ENCODE measurements around the gene TMEM259.

The TMEM259 gene

DNA sequence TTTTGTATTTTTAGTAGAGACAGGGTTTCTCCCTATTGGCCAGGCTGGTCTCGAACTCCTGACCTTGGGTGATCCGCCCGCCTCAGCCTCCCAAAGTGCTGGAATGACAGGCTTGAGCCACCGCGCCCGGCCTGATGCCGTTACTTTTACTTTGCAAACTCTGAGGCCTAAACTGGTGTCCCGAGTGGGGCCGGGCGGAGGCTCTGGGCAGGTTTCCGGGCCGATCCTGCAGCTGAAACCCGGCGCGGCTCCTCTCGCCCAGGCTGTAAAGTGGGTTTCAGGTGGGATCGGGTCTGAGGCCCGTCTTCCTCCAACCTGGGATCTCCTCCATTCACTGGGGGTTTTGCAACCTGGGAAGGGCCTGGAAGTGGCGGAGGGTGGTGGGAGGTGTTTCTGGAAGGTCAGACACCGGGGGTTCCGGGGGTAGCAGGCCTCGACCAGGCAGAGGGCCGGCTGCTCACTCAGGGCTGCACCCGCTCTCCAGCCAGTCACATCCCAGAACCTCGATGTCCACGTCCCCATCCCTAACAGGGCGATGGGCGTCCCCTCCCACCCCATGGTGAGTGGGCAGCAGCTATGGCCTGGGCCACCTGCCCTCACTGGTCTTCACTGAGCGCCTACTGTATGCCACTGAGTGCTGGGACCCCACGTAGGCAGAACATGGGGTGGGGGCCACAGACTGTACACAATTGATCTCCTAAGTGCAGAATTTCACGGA lies 58.1 kb downstream of the TMEM259 start:
- DNase-seq (ENCODE audit: low read depth in 2 of 2), result no peak

DNA sequence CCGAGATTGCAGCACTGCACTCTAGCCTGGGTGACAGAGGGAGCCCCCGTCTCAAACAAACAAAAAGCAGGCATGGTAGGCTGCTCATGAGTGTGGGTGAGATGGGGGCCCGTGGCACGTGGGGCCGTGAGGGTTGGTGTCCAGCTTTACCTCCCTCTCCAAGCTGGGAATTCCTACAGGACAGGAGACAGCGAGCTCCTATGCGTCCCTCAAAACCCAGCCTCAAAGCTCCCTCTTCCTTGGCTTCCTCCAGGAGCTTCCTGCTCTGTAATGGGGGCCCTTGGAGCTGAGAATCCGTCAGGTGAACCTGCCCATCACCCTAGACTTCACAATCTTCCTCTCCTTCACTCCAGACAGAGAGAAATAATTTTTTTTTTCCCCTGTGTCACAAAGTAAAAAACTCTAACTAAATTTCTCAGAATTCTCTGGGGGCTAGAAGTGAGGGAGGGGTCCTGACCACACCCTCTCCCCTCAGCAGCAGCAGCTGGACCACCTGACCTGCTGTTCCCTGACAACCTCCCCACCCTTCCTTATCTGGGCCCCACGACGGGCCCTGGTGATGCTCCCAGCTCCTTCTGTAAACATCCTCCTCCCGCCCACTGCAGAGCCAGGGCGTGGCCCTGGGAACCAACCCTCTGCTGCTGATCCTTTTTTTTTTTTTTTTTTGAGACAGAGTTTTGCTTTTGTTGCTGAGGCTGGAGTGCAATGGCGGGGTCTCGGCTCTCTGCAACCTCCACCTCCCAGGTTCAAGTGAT lies 58.9 kb downstream of the TMEM259 start:
- DNase-seq (ENCODE audit: low read depth in 2 of 2), result no peak

DNA sequence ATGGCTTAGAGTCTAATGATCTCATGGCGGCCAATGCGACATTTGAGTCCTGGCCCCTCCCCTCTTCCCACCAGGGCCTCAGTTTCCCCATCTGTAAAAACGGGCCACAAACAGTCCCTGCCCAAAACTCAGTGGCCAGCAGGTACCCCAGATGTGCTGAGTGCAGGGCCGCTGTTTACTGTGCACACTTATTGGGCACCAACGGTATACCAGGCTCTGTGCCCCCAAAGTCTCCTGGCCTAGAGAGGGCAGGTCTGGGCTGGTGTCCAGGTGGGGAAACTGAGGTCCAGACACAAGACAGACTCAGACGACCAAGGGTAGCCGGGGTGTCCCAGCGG lies 60.4 kb downstream of the TMEM259 start:
- DNase-seq (ENCODE audit: low read depth in 2 of 2), result no peak

DNA sequence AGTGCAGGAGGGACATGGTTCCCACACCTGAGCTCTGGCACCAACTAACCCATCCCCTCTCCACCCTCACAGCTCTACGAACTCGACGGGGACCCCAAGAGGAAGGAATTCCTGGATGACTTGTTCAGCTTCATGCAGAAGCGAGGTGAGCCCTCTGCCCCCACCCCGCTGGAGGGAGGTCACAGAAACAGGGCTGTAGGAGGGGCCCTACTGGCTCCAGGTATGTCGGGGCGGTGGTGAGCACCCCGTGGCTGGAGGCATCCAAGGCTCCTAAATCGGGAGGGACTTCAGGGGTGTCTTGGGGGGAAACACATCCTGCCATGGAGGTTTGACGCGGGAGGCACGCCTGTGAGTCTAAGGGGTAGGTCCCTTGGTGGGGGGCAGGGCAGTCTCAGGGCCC lies 60.9 kb downstream of the TMEM259 start:
- no peak for DNase-seq (ENCODE audit: low read depth in 2 of 2)

Data from stimulated activated CD4-positive, alpha-beta T cell treated with anti-CD3 and anti-CD28 coated beads, Interleukin-15, amount 100 ng/mL, for 48 hours (primary cell).